Right cardiac atrium (tissue), 5 donors: ENCODE data around the gene PPM1L. TPM values are rescaled to one million over a fixed set of nuclear protein-coding genes. Genes with fewer than 3 reads are reported as not detected.
A peak's percentile ranks its signal among the peaks of the same experiment; 100 is the strongest.

Experiments used
- ATAC-seq, 2 donors: fragments of 200-7000 bp; cut with Tn5 transposase; one replicate each; pipeline versions ENCODE4 v1.8.0 to v1.9.1; 2020; ENCODE audit warnings: moderate library complexity in 2 of 2, mild to moderate bottlenecking in 1 of 2
- DNase-seq, 3 donors: peaks; one replicate each; pipeline ENCODE4 v3.0.0-alpha.2; 2020
- H3K27ac ChIP-seq: one replicate; pipeline ENCODE4 v1.5.1; 2013; ENCODE audit warnings: mild to moderate bottlenecking, low read length, control low read depth, moderate library complexity
- H3K27me3 ChIP-seq: one replicate; pipeline ENCODE4 v1.6.1; 2013; ENCODE audit not compliant: control insufficient read depth, insufficient read depth
- H3K4me1 ChIP-seq: one replicate; pipeline ENCODE4 v1.6.1; 2013; ENCODE audit warnings: low read length; ENCODE audit not compliant: control insufficient read depth, insufficient read depth
- H3K4me3 ChIP-seq: one replicate; pipeline ENCODE4 v1.5.1; 2013; ENCODE audit warnings: low read length, control low read depth
- H3K9me3 ChIP-seq: one replicate; pipeline ENCODE4 v1.6.1; 2013; ENCODE audit warnings: low read length; ENCODE audit not compliant: control insufficient read depth
- WGBS: extraction: QIAGEN DNeasy Blood & Tissue Kit; methylation state at CpG from one replicate; pipeline ENCODE4 v1.1.7; 2013; 5-methylcytosine and 5-hydroxymethylcytosine counted together
- intact Hi-C, 4 donors: fragments of 100-400 bp; cut with DNase I; formaldehyde crosslinking; loops; one replicate each; pipeline versions ENCODE4 v1.11.0 to v1.14.0; 2022 to 2023
- polyA plus RNA-seq: library from polyadenylated mRNA; stranded (reverse); fragments of 200-250 nt; gene quantifications from one replicate; pipeline ENCODE4 v1.2.3, GENCODE V29; 2013
- total RNA-seq, 4 donors: library from RNA; stranded (reverse); fragmentation: NEBNext Ultra II Directional; extraction: Animal tissue kit (Norgen Biotek cat#: 25700); gene quantifications; one replicate each; pipeline ENCODE4 v1.2.1, GENCODE V29; 2021
- donor health status: healthy with polysubstance abuse.
- donor health status: DM: no; HTN: yes; CAD: no.
- donor health status: DM: no; HTN: no; CAD: no.
- donor health status: DM: no; HTN: yes; CAD: no; lungs with severe emphysema.
- donor health status: DM: yes; HTN: yes; CAD: no.

The PPM1L gene
- total and polyA plus RNA-seq, 5 donors: 6.1 to 31.7 (median 24.0) TPM

- DNase-seq (no peak), ATAC-seq (no peak)
- Histone ChIP-seq H3K4me1 (peaks cover 2% of the 10 kb centered on the region), H3K27me3 (no peaks in the 10 kb centered on the region), H3K27ac (no peak overlapping the region), H3K9me3 (no peaks in the 10 kb centered on the region), H3K4me3 (no peak overlapping the region)
- 85% methylated on average over 2 of the region's 2 CpGs for WGBS
- intact Hi-C loops: no loop called here
These were observed 96.8 kb downstream of the PPM1L start for GRCh38 chr3:160852856-160853255.

DNA sequence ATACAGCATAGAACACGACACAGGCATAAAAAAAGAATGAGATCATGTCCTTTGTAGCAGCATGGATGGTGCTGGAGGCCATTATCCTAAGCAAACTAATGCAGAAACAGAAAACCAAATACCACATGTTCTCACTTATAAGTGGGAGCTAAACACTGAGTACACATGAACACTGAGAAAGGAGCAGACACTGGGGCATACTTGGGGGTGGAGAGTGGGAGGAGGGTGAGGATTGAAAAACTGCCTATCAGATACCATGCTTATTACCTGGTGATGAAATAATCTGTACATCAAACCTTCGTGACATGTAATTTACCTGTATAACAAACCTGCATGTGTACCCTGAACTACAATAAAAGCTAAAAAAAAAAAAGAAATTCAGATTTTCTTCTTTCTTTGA, 100.4 kb downstream of the PPM1L start:
- Histone ChIP-seq H3K27ac (no peak overlapping the region), H3K4me1 (peaks cover 2% of the 10 kb centered on the region), H3K4me3 (no peak overlapping the region), H3K27me3 (no peaks in the 10 kb centered on the region), H3K9me3 (no peaks in the 10 kb centered on the region)
- 88% methylated on average over 2 of the region's 2 CpGs for WGBS
- ATAC-seq: no peak
- no peak for DNase-seq
- intact Hi-C loops: no loop called here

DNA sequence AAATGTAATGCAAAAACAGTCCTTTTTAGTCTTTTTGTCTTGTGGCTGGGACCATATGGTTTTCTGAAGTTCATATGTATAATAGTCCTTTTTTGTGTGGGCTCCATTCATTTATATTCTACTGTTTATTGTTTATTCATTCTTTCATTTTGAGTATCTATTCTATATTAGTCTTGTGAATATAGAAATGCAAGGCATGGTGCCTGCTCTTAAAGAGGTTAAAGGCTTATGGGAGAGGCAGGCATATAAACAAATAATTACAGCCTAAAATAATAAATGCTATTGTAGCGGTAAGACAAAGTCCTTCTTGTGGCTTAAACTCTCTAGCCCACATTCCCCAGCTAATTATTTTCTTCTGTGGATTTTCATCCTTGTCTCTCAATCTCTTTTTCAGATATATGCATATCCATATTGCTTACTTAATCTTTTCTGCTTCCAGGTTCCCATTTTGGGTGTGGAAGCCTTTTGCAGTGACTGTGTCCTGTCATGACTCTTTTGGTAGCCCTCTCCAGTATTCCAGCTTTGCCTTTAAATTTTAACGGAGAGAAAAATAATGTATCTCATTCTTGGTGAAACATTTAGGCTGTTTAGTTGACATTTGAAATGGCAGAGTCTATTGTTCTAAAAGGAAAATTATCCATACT, 101.6 kb downstream of the PPM1L start:
- no peaks in the 10 kb centered on the region for H3K9me3 ChIP-seq
- ATAC-seq (no peak), DNase-seq (no peak)
- H3K4me1 ChIP-seq: peaks cover 2% of the 10 kb centered on the region
- no peaks in the 10 kb centered on the region for H3K27me3 ChIP-seq
- H3K4me3 ChIP-seq: no peak overlapping the region
- intact Hi-C loops: no loop called here
- no peak overlapping the region for H3K27ac ChIP-seq
- 81% methylated on average over 2 of the region's 2 CpGs for WGBS

- peaks cover 2% of the 10 kb centered on the region for H3K4me1 ChIP-seq
- DNase-seq (no peak), ATAC-seq (no peak)
- no peak overlapping the region for H3K27ac ChIP-seq
- no peaks in the 10 kb centered on the region for H3K27me3 ChIP-seq
- intact Hi-C loops: no loop called here
- WGBS: 41% methylated on average over 1 of the region's 1 CpG
- H3K4me3 ChIP-seq: no peak overlapping the region
- H3K9me3 ChIP-seq: no peaks in the 10 kb centered on the region
These were observed 104.3 kb downstream of the PPM1L start for GRCh38 chr3:160860346-160860745.

DNA sequence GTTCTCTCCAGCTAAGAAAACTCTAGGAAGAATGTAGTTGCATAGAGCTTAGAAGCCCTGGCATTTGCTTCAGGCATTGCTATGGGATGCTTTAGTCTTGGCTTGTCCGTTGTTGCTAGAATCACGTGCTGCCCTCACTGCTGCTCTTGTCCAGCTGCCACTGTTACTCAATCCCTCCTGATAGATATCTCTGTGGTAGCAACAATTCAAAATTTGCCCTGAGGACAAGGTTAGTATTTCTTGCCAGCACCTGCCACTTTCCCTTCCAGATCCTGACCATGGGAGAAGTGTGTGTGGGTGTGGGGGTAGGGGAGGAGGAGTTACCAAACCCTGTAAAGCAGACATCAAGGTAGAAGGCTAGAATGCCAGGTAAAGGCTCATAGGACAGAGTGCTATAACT, 113.8 kb downstream of the PPM1L start:
- DNase-seq: peak in 2 of 3 donors; percentile 18 to 39
- WGBS: 45% methylated on average over 2 of the region's 2 CpGs
- intact Hi-C loops: no loop called here
- Histone ChIP-seq H3K27ac (peak overlapping the region; percentile 88), H3K4me1 (no peaks in the 10 kb centered on the region), H3K9me3 (no peaks in the 10 kb centered on the region), H3K27me3 (no peaks in the 10 kb centered on the region), H3K4me3 (peak overlapping the region; percentile 40)
- ATAC-seq: peak; percentile 84 to 88

GRCh38 chr3:160870327-160870726, 114.3 kb downstream of the PPM1L start:
- H3K9me3 ChIP-seq: no peaks in the 10 kb centered on the region
- ATAC-seq (peak; percentile 88 to 90), DNase-seq (no peak)
- H3K27ac ChIP-seq: peak overlapping the region; percentile 15
- intact Hi-C loops: no loop called here
- H3K4me3 ChIP-seq: peak overlapping the region; percentile 40
- 34% methylated on average over 4 of the region's 4 CpGs for WGBS
- no peaks in the 10 kb centered on the region for H3K27me3 ChIP-seq
- no peaks in the 10 kb centered on the region for H3K4me1 ChIP-seq

DNA sequence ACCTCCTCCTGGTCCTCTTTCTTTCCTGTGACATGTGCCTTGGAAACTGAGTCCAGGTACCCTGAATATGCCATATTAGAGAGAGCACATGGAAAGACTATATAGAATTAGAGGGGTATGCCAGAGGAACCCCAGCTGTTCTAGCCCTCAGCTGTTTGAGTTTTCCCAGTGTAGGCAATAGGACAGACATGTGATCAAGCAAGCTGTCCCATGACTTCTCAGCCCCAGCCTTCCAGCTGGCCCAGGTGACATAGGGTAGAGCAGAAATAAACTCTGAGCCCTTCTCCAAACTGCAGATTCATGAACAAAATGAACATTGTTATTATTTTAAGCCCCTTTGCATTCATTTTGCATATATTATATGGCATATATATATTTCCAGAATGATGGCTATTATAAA, 118.7 kb downstream of the PPM1L start:
- Histone ChIP-seq H3K27ac (no peak overlapping the region), H3K9me3 (no peaks in the 10 kb centered on the region), H3K4me1 (peaks cover 1% of the 10 kb centered on the region), H3K4me3 (no peak overlapping the region), H3K27me3 (no peaks in the 10 kb centered on the region)
- ATAC-seq (no peak), DNase-seq (no peak)
- intact Hi-C loops: no loop called here

DNA sequence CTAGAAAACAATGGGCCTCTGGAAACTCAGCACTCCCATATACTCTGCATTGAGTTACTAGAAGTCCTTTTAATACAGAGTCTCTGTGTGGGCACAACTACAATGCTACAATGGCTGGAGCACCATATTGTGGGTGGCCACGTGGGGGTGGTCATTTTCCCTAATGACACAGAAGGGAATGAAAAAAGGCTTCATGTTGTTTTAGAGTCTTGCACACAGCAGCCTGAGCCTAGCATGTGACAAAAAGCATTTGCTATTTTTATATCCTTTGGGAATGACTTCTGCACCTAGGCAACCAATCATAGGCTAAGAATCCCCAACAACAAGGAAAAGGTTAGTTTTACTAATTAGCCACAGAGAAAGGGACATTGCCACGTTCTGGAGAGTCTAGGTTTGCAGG, 120.6 kb downstream of the PPM1L start:
- DNase-seq (no peak), ATAC-seq (no peak)
- Histone ChIP-seq H3K27ac (no peak overlapping the region), H3K4me1 (peaks cover 1% of the 10 kb centered on the region), H3K4me3 (no peak overlapping the region), H3K9me3 (no peaks in the 10 kb centered on the region), H3K27me3 (no peaks in the 10 kb centered on the region)
- intact Hi-C loops: no loop called here
- 38% methylated on average over 2 of the region's 2 CpGs for WGBS

- no peaks in the 10 kb centered on the region for H3K27me3 ChIP-seq
- H3K27ac ChIP-seq: no peak overlapping the region
- no peak overlapping the region for H3K4me3 ChIP-seq
- intact Hi-C loops: no loop called here
- WGBS: 70% methylated on average over 1 of the region's 1 CpG
- H3K9me3 ChIP-seq: no peaks in the 10 kb centered on the region
- no peak for DNase-seq
- ATAC-seq: no peak
- H3K4me1 ChIP-seq: peaks cover 1% of the 10 kb centered on the region
These were observed 123.8 kb downstream of the PPM1L start for GRCh38 chr3:160879859-160880258.

GRCh38 chr3:160883373-160883772, 127.3 kb downstream of the PPM1L start:
- DNase-seq (no peak), ATAC-seq (no peak)
- Histone ChIP-seq H3K4me3 (no peak overlapping the region), H3K27me3 (no peaks in the 10 kb centered on the region), H3K4me1 (no peaks in the 10 kb centered on the region), H3K27ac (no peak overlapping the region), H3K9me3 (no peaks in the 10 kb centered on the region)
- intact Hi-C loops: no loop called here
- 74% methylated on average over 3 of the region's 3 CpGs for WGBS

DNA sequence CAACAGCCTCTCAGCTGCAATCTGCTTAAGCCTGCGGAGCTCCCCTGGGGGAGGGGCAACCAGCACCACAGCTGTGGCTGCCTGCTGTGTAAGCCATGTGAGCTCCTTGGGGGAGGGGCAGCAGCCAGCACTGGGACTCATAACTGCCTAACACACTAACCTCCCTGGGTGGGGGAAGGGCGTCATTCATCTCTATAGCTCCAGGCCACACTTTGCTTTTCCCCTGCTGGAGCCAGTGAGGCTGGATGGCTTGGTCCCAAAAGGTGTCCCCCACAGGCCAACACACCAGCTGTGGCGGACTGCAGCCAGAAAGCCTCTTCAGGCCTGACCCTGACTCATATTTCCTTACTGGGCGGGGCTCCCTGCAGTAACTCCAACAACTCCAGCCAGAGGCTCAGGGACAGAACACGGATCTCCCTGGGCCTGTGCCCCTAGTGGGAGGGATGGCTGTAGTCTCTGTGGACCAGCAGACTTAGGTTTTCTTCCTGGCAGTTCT, 129.8 kb downstream of the PPM1L start:
- ATAC-seq: peak; percentile 86 to 93
- Histone ChIP-seq H3K27me3 (no peaks in the 10 kb centered on the region), H3K4me1 (no peaks in the 10 kb centered on the region), H3K4me3 (no peak overlapping the region), H3K27ac (no peak overlapping the region), H3K9me3 (no peaks in the 10 kb centered on the region)
- peak; percentile 78 to 90 (median 89) for DNase-seq
- 47% methylated on average over 5 of the region's 5 CpGs for WGBS
- intact Hi-C loops: no loop called here

- DNase-seq (no peak), ATAC-seq (no peak)
- Histone ChIP-seq H3K9me3 (no peaks in the 10 kb centered on the region), H3K4me3 (no peak overlapping the region), H3K27me3 (no peaks in the 10 kb centered on the region), H3K27ac (no peak overlapping the region), H3K4me1 (no peaks in the 10 kb centered on the region)
- intact Hi-C loops: no loop called here
- WGBS: 74% methylated on average over 4 of the region's 4 CpGs
These were observed 130.4 kb downstream of the PPM1L start for GRCh38 chr3:160886421-160886820.
